ENCODE results near the gene STX8.
"Not testable (repeated sequence)": the region's sequence is repeated elsewhere in the genome, so short reads cannot be mapped to it uniquely, and the experiment has no call there.

The STX8 gene

GRCh38 chr17:9381068-9381467, 194.6 kb downstream of the STX8 start:
- no peak for DNase-seq

GRCh38 chr17:9380361-9380760, 195.3 kb downstream of the STX8 start:
- no peak for DNase-seq

GRCh38 chr17:9376177-9376576, 199.4 kb downstream of the STX8 start:
- not testable (repeated sequence) for DNase-seq

- no peak for DNase-seq
Observed at GRCh38 chr17:9371019-9371418, 204.6 kb downstream of the STX8 start.

- DNase-seq = no peak
Observed at GRCh38 chr17:9370467-9370866, 205.2 kb downstream of the STX8 start.

- DNase-seq = no peak
Observed at GRCh38 chr17:9368631-9369030, 207.0 kb downstream of the STX8 start.

GRCh38 chr17:9367156-9367555, 208.5 kb downstream of the STX8 start:
- DNase-seq = no peak

- no peak for DNase-seq
Observed at GRCh38 chr17:9364837-9365430, 210.7 kb downstream of the STX8 start.

GRCh38 chr17:9363440-9364350, 211.9 kb downstream of the STX8 start:
- no peak for DNase-seq

- DNase-seq = no peak
Observed at GRCh38 chr17:9361188-9361955, 214.2 kb downstream of the STX8 start.

GRCh38 chr17:9360677-9361081, 214.9 kb downstream of the STX8 start:
- DNase-seq = no peak

- DNase-seq = no peak
Observed at GRCh38 chr17:9356488-9356911, 219.1 kb downstream of the STX8 start.

GRCh38 chr17:9355846-9356245, 219.8 kb downstream of the STX8 start:
- no peak for DNase-seq

GRCh38 chr17:9355231-9355630, 220.4 kb downstream of the STX8 start:
- not testable (repeated sequence) for DNase-seq

- DNase-seq = no peak
Observed at GRCh38 chr17:9350080-9350479, 225.5 kb downstream of the STX8 start.

GRCh38 chr17:9346296-9346926, 229.2 kb downstream of the STX8 start:
- DNase-seq = no peak

GRCh38 chr17:9343516-9343915, 232.1 kb downstream of the STX8 start:
- DNase-seq = no peak

- DNase-seq = no peak
Observed at GRCh38 chr17:9342225-9342624, 233.4 kb downstream of the STX8 start.

GRCh38 chr17:9339958-9340357, 235.7 kb downstream of the STX8 start:
- DNase-seq = no peak

GRCh38 chr17:9339482-9339881, 236.1 kb downstream of the STX8 start:
- not testable (repeated sequence) for DNase-seq

- no peak for DNase-seq
Observed at GRCh38 chr17:9336817-9337216, 238.8 kb downstream of the STX8 start.

- no peak for DNase-seq
Observed at GRCh38 chr17:9334536-9335446, 240.8 kb downstream of the STX8 start.

Measured in activated naive CD4-positive, alpha-beta T cell (primary cell).